Measurements from ENCODE around the gene SNW1.

DNA sequence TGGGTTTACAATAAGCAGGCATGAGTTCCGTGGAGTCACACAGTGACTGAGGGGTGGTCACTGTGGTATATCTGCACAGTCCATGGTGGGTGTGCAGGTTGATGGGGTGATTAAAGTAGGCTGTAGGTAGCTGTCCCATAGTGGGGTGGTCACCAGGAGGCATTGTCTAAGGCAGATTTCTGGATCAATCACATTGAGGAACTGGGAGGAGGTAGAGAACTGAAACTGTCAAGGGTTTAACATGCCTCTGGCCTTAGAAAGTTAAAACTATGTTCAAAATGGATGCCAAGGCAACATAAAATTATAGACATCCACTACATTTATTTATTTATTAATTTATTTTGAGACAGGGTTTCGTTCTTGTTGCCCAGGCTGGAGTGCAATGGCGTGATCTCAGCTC lies 47.3 kb upstream of the SNW1 start:
- TF ChIP-seq POLR2A (IDR thresholded peaks at IDR 0.05; ENCODE audit: low read length) (no peak), GATA1 (IDR thresholded peaks at IDR 0.05; ENCODE audit: low read depth, low read length) (no peak)

Measured in erythroblast (primary cell).